A549 treated with DMSO at 1 μM for 4 hours (cell line): ENCODE measurements around the gene RPSA. TPM values are rescaled to one million over a fixed set of nuclear protein-coding genes. Genes with fewer than 3 reads are reported as not detected.

Experiments used
- total RNA-seq: library from RNA; stranded (reverse); fragments of 200-300 nt; extraction: Qiagen RNA extraction; gene quantifications from 5 replicates; pipeline ENCODE4 v1.2.3, GENCODE V29; 2022; ENCODE audit warnings: low read depth

RPSA gene
- total RNA-seq: 2,531 to 2,802 TPM (median 2,627 TPM) in 5 replicates

GRCh38 chr3:39406368-39407258 lies at the start of gene RPSA:
TSS of gene RPSA (plus strand) at chr3:39406720. CDS start at chr3:39407654, 934 bp downstream.

GRCh38 chr3:39383045-39383880 lies 23.3 kb upstream of the RPSA start, which contains the start of gene SLC25A38:
TSS of gene SLC25A38 (plus strand) at chr3:39383370. CDS start at chr3:39383725, 355 bp downstream.

Other genes with a start within 250 kb of the RPSA start
- gene XIRP1, start 214.1 kb upstream of the RPSA start, total RNA-seq: 0.02 to 0.07 TPM (median 0.05 TPM) in 5 replicates
- 0.09 to 0.25 TPM in 2 of 5 replicates, not detected in the others for gene CX3CR1, start 126.7 kb upstream of the RPSA start, total RNA-seq
- gene CCR8, start 77.0 kb upstream of the RPSA start, total RNA-seq: not detected in 5 replicates
- 38.7 to 45.9 TPM (median 41.3 TPM) in 5 replicates for gene SLC25A38, start 23.4 kb upstream of the RPSA start, total RNA-seq
- 0.02 to 0.28 TPM (median 0.07 TPM) in 3 of 5 replicates, not detected in the others for gene MOBP, start 61.0 kb downstream of the RPSA start, total RNA-seq